ENCODE results near the gene RAB19.

RAB19 gene, protein sequence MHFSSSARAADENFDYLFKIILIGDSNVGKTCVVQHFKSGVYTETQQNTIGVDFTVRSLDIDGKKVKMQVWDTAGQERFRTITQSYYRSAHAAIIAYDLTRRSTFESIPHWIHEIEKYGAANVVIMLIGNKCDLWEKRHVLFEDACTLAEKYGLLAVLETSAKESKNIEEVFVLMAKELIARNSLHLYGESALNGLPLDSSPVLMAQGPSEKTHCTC

DNA sequence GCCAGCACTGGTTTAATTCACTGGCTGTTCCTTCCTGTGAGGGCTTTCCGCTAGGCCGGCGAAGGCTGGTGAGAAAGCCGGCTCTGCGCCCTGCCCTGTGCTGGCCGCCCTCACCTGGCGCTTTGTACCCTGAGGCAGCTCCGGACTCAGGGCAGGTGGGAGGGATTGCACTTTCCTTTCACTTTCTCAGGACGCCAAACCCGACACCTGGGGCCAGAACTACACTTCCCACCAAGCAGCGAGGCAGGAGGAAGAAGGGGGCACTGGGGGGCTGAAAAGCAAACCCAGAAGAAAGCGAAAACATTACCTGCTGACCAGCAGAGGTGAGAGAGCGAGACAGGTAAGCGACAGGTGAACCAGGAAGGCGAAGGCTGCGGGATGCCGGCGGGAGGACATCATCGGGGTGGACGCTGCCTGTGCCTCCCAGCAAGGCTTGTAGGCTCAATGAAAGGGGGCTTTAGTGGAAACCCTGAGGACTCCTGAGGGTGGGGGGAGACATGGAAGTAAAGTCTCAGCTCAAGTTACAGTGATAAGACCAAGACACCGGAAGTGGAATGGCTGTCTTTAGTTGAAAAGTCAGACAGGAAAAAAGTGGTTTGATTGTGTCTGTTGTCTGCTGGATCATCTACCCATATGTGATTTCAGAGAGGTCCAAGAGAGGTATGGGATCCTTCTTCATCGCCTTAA lies at the start of gene RAB19:
RAB19 (plus strand) TSS at position 181 of the 687 bp plus-strand sequence. CDS start 3,589 bp downstream, outside the sequence.
- no peak for DNase-seq (ENCODE audit: low read depth)

DNA sequence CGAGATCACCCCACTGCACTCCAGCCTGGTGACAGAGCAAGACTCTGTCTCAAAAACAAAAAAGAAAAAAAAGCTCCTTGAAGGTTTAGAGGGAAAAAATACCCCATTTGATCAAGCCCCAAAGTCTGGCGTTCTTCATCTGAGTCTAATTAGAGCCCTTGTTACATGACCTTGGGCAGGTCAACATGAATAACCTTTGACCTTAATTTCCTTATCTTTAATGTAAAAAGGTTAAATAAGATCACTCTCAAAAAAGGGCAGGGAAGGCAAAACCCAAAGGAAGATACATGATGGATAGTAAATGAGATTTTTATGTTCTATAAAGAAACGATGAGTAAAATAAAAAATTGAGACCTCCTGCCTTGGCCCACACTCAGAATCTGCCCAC lies 45.8 kb upstream of the RAB19 start:
- no peak for DNase-seq (ENCODE audit: low read depth)

DNA sequence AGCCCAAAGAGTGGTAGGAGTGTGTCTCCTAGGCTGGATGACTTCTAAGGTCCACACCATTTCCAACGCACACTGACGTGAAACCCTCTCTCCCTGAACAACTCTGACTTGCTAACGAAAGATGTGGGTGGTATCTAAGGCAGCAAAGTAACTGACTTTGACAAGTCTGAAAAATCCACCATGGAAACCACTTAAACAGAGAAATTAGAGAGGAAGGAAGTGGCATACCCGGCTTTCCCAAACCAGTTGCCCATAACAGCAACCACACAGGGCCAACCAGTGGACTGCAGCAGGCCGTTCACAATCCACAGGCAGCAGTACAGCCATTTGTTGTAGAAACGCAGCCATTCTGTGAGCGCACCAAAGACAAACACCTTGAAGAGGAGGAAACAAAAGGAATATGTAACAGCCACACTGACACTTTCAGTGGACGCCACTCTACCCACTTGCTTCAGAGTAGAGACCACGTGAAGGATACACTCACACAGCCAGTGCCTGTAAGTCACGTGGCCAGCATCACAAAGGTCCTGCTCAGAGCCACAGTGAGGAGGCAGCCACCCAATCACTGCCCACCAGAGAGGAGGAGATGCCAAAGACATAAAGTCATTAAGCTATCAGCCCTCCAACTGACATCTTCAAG lies 45.3 kb upstream of the RAB19 start:
- no peak for DNase-seq (ENCODE audit: low read depth)

DNA sequence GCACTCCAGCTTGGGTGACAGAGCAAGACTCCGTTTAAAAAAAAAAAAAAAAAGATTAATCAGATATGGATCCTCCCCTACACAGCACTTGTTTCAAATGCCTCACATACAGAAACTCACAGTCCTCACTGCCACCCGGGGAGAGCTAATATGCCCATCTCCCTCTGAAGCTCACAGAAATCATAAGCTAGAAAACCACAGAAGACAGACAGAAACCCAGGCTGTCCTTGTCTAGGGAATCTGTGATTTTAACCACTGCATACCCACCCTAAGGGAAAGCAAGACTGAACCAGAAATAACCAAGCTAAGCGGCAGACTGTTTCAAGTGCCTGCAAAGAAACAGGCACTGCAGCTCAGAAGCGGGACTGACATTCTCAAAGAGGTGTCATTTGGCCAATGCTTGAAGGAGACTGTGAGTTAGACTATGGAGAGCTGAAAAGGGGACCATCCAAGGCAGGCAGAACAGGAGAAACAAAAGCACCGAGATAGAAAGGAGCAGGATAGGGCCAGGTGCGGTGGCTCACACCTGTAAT lies 43.1 kb upstream of the RAB19 start:
- DNase-seq (ENCODE audit: low read depth) = no peak

DNA sequence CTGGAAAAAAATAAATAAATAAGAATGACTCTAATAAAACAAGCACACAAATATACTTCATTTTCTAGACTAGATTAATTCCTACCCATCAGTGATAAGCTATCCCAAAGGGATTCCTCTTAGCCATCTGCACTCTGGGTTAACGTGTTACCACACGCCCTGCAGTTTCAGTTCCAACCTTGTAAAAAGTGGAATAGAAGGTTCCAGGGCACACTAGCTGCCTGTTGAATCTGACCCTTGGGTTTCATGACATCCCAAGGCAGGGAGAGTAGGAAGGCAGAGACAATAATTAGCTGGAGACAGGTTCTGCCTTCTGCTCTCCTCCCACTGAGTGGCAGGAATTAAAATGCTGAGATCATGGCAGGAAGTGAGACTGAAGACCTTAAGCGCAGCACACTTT lies 39.0 kb upstream of the RAB19 start:
- DNase-seq (ENCODE audit: low read depth) = no peak

DNA sequence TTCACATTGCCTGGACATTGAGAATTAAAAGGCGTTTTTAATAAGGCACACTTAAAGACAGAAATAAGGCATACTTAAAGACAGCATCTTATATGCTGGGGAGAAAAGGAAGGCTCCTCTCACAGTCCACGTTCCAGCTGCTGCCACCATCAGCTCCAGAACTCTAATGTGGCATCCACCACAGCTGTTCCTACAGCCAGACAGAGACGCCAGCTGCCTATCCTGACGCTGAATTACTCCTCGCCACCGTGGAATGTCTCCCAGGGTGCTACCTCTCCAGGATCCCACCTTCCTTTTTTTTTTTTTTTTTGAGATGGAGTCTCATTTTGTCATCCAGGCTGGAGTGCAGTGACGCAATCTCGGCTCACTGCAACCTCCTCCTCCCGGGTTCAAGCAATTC lies 36.3 kb upstream of the RAB19 start:
- no peak for DNase-seq (ENCODE audit: low read depth)

DNA sequence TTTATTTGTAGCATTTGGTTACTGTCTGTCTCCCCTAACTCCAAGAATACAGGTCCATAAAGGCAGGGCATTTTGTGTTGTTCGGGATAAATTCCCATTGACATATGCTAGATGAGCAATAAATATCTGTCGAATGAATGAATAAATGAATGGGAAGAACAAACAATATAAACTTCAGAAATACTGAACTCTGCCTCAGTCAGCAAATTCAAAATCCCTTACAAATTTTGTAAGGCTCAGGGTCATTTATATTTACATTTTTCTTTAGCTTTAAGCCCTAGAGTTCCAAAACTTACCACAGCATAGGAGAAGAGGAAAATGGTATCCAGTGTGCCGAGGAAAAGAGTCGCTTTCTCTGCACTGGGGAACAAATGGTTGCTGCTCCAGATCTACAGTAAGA lies 34.6 kb upstream of the RAB19 start:
- DNase-seq (ENCODE audit: low read depth) = no peak

DNA sequence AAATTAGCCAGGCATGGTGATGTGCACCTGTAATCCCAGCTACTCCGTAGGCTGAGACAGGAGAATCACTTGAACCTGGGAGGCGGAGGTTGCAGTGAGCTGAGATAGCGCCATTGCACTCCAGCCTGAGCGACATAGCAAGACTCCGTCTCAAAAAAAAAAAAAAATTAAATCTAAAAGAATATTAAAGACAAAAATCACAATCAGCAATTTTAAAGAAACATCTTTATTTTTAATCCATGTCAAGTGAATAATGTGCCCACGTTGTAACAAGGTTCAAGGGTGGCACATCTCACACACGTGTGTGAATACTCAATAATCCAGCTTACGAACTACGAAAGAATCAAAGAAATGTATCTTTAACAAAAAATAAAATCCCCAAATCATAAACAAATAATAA lies 28.5 kb upstream of the RAB19 start:
- DNase-seq (ENCODE audit: low read depth) = no peak

DNA sequence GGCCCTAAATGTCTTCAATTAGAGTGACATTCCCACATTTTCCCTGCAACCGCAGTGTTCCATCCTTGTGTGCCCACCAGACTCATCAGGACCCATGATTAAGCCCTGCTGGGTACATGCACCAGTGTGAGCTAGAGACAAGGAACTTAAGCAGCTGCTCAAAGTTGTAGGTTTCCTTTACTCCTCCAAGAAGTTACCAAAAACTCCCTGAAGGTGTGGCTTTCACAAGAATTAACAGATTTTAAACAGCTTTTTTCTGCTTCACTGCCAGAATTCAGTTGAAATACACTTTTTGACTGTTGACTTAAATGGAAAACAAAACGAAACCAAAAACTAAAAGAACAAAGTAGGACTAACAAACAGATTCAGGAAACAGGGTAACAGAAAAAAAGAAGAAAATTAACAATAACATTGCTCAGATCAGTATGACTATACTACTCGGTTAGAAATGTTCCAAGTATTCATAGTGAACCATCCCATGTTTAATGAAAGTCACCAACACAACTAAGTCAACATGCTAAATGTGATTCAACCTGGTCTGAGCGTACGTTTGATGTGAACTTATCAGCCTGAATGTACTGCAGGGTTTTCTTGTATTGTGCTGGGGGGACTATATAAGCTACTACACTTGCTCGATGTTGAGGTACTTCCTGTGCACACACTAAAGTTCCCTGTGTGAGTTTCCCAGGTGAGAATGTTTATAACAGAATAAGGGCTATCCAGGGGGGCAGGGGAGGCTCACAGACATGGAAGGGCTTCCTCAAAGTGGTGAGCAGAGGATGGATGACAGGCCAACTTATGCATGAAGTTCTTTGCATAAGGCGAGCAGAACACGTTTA lies 27.7 kb upstream of the RAB19 start:
- DNase-seq (ENCODE audit: low read depth) = no peak

DNA sequence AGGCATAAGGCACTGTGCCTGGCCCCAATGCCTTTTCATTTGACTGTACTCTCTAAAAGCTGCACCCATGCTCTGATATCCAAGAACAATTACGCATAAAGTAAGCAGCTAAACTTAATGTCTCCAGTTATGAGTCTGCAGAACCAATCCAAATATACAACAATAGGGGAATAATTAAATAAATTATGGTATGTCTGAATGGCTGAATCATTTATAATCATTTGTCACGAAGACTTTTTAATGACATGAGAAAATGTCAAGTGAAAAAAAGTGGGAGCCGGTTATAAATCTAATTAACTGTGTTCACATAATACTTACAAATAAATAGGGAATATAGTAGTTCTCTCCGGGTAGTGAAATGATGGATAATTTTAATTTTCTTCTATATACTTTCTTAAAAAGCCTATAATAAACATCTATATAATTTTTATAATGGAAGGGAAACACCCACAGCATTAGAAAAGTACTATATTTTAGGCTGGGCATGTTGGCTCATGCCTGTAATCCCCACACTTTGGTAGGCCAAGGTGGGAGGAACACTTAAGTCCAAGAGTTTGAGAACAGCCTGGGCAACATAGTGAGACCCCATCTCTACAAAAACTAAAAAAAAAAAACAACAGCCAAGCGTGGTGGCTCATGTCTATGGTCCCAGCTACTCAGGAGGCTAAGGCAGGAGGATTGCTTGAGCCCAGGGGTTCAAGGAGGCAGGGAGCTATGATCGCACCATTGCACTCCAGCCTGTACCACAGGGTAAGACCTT lies 19.7 kb upstream of the RAB19 start:
- no peak for DNase-seq (ENCODE audit: low read depth)

DNA sequence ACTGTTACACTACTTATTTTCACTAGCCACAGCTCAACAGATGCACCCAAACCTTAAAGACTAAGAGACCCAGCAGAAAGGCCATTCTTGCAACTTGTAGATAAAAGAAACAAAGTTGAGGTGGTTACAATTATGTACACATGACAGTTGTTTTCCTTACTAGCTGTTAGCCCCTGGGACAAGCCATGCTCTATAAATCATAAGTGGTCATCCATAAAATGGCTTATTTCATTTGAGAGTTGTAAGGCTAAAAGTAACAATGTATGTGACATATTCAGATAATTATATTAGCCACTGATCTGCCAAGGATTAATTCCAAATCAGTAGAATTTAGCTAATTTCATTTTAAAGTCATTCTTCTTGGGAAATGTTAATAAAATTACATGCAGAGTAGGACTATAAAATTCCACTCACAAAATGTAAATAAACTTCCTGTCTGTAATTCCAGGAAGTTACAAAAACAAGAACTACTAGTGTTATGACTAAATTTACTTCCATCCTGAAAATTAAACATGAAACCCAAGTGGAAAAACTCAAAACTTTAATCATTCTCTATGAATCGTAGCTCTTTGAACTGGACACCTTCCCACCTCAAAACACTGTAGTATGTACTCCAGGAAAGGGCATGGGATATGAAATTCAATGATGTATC lies 18.8 kb upstream of the RAB19 start:
- DNase-seq (ENCODE audit: low read depth) = no peak

DNA sequence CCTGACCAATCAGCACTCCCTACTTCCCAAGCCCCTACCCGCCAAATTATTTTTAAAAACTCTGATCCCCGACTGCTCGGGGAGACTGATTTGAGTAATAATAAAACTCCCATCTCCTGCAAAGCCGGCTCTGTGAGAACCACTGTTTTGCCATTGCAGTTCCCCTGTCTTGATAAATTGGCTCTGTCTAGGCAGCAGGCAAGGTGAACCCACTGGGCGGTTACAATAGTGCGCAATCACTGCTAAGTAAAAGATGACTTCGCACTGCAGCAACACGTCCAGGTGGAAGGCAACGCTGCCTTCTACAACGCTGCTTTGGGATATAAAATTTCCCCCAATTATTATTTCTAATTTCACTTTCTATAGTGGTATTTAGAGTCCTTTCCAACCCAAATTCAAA lies 14.4 kb upstream of the RAB19 start:
- DNase-seq (ENCODE audit: low read depth) = no peak

DNA sequence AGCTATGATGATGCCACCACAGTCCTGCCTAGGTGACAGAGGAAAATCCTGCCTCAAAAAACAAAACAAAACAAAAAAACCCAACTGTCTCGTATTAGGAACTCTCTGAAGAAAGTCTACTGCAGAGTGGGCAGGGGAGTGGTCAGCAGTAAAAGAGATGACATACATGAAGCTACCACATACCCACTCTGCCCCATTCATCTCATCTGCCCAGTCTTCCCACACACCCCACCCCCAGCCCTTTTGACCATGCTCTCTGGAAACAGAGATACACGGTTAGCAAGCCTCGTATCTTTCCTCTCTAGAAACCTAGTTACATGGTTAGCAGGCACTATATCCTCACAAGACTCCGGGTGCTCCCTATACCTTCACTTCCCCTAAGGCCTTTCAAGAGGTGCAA lies 13.8 kb upstream of the RAB19 start:
- DNase-seq (ENCODE audit: low read depth) = no peak

DNA sequence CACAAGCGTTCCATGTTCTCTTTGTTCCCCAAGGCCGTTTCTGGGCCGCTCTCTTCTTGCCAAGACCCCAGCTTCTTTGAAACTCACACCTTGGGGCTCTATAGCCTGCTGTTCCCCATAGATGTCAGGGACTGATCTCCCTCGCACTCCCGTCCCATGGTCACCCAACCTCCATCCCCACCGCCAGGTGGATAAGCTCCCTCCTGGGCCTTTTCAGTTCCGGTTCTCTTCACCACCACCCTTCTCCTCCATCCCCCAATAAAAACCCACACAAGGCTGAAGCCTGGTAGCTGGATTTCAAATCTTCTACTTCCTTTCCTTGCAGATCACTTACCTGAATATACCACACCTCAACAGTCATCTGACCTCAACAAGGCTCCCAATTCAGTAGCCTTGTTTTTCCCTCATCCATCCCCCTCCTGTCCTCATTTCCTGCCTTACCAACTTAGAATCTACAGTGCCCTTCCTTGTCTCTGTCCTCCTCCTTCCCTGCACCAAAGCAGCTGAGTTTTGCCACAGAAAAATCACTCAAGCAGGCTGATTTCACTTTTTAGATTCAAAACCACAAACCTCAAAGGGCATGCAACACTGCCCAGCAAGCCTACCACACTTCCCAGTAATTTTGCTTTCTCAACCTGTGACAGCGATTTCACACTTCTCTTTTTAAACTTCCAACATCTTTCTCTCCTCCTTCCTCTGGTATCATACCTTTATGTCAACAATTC lies 13.2 kb upstream of the RAB19 start:
- no peak for DNase-seq (ENCODE audit: low read depth)

DNA sequence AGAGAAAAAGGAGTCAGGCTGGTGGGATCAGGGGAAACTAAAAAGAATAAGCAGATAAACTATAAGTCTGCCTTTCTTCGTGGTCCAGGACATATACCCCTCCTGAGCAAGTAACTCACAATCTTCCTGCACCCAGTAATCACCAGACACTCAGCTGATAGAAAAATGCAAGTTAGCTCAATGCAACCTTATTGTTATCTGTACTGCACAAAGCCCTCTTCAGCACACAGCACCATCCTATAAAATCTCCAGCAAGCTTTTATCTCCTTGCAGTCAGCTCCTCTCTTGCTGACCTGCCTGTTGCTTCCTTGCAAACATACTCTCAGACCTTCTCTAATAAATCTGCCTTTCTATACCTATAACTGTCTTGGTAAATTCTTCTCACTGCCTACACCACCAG lies 12.2 kb upstream of the RAB19 start:
- no peak for DNase-seq (ENCODE audit: low read depth)

DNA sequence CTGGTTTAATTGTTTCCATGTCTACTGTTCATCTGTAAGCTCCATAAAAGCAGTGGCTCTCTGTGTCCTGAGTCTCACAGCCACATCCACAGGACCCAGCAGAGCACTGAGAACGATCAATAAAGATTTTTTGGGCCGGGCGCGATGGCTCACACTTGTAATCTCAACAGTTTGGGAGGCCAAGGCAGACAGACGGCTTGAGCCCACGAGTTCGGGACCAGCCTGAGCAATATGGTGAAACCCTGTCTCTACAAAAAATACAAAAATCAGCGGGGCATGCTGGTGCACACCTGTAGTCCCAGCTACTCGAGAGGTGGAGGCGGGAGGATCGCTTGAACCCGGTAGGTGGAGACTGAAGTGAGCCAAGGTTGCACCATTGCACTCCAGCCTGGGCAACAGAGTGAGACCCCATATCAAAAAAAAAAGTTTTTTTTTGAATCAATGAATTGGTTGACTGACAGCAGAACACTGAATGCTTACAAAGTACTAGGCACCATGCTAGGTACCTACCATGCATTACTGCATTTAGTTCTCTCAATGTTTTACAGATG lies 10.0 kb upstream of the RAB19 start:
- no peak for DNase-seq (ENCODE audit: low read depth)

DNA sequence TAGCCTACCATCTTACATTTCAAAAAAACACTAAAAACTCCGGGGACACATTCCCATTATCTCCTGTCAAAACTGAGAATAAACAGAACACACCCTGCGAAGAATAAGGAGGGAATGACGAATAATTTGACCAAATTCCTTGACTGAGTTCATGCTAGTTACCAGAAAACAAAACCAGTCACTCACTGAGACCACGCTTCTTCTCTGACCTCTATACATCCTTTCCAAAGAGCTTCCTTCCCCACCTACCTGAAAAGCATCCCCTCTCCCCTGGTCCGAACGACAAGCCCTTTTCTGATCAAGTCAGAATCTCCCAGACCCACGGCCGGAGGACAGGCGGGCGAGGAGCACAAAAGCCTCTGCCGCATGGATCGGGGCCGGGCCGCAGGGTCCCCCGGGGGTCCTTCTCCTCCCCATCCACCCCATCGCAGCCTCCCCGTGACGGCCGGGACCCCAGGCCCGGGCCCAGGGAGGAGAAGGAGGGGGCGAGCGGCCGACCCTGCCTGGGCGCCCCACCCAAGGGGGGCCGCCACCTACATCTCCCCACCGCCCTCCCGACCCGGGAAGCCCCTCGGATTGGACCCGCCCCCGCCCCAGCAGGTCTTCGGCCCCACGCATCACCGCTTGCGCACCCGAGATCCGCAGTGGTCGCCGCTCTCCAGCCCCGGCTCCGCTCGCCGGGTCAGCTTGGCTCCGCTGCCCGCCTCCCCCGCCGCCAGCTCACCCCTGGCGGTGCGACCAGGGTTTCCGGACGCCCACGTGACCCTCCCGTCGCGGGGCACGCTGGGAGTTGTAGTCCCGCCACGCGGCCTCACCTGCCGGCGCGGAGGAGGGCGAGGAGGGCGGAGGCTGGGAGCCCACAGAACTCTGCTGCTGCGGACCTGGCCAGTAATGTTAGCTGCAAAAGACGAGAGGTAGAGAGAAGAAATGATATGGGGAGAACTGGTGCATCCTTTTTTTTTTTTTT lies 5.8 kb upstream of the RAB19 start, which contains the start of gene SLC37A3:
SLC37A3 (minus strand) TSS at position 747 of the 967 bp plus-strand sequence. CDS start 16,004 bp downstream, outside the sequence.
- no peak for DNase-seq (ENCODE audit: low read depth)

DNA sequence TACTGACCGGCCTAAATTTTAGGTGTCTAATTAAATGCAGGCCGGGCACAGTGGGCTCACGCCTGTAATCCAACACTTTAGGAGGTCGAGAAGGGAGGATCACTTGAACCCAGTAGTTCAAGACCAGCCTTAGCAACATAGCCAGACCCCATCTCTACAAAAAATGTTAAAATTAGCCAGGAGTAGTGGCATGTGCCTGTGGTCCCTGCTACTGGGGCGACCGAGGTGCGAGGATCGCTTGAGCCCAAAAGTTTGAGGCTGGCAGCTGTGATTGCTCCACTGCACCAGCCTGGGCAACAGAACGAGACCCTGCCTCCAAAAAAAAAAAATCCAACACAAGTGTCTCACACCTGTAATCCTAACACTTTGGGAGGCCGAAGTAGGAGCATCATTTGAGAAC lies 5.0 kb upstream of the RAB19 start:
- no peak for DNase-seq (ENCODE audit: low read depth)

DNA sequence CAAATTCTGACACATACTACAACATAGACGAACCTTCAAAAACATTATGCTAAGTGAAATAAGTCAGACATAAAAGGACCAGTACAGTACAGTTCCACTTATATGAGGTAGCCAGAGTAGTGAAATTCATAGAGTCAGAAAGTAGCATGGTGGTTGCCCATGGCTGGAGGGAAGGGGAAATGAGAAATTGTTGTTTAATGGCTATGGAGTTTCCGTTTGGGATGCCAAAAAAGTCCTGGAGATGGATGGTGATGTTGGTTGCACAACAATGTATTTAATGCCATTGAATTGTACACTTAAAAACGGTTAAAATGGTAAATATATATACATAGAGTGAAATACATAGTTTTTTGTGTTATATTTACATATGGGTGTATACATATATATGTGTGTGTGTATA lies 3.5 kb upstream of the RAB19 start:
- DNase-seq (ENCODE audit: low read depth) = no peak

Measured in HS-5 (cell line).